Panc1 (cell line): ENCODE data around the gene ACTR6. TPM values are rescaled to one million over a fixed set of nuclear protein-coding genes. Genes with fewer than 3 reads are reported as not detected.

Experiments used
- ATAC-seq: fragments of 200-7000 bp; cut with Tn5 transposase; 2 replicates; pipeline ENCODE4 v1.9.1; 2020; ENCODE audit warnings: mild to moderate bottlenecking, moderate library complexity
- BruUV-seq: library from RNA; stranded (reverse); fragments of 400-500 nt; replicated peaks from 2 replicates; lab custom pipeline; 2021; lab: Mats Ljungman, UMichigan
- CTCF ChIA-PET: fragments of 300-600 bp; sonication (Branson Sonifier 250); formaldehyde crosslinking; loops from one replicate; lab custom pipeline; 2022; ENCODE audit warnings: antibody characterized with exemption; lab: Charles Lee
- POLR2A ChIA-PET: fragments of 300-600 bp; sonication (Branson Sonifier 250); formaldehyde crosslinking; loops from one replicate; lab custom pipeline; 2022; ENCODE audit warnings: antibody characterized with exemption; lab: Charles Lee
- DNase-seq: peaks from one replicate; pipeline ENCODE4 v3.0.0-alpha.2; 2010; ENCODE audit warnings: low read depth, low spot score
- H3K27ac ChIP-seq: 2 replicates; pipeline ENCODE4 v1.5.1; 2011; ENCODE audit warnings: mild to moderate bottlenecking, low read length, inconsistent platforms
- H3K27me3 ChIP-seq: fragments of 200-500 bp; sonication (Bioruptor generic); 2 replicates; pipeline ENCODE4 v1.6.0; 2014; ENCODE audit warnings: low read length, inconsistent platforms; ENCODE audit not compliant: control insufficient read depth, insufficient read depth
- H3K36me3 ChIP-seq: fragments of 200-500 bp; sonication (Bioruptor generic); 2 replicates; pipeline ENCODE4 v1.5.1; 2014; ENCODE audit warnings: inconsistent platforms, mild to moderate bottlenecking, low read length, moderate library complexity; ENCODE audit not compliant: control insufficient read depth, insufficient read depth
- H3K4me1 ChIP-seq: 2 replicates; pipeline ENCODE4 v1.5.1; 2011; ENCODE audit warnings: inconsistent platforms, mild to moderate bottlenecking, low read length, moderate library complexity; ENCODE audit not compliant: control insufficient read depth, insufficient read depth
- H3K4me3 ChIP-seq, 2 experiments: 2 replicates each; pipeline ENCODE4 v1.5.1; 2011 to 2012; ENCODE audit warnings: low read depth in 2 of 2, low read length in 2 of 2, mild to moderate bottlenecking in 2 of 2, inconsistent platforms in 1 of 2, moderate library complexity in 1 of 2
- H3K9me3 ChIP-seq: fragments of 200-500 bp; sonication (Bioruptor generic); 2 replicates; pipeline ENCODE4 v1.5.1; 2014; ENCODE audit warnings: low read depth, mild to moderate bottlenecking, inconsistent platforms, low read length, moderate library complexity; ENCODE audit not compliant: control insufficient read depth, insufficient read depth
- CTCF ChIP-seq: fragments of 450-650 bp; IDR thresholded peaks from 2 replicates; pipeline ENCODE4 v1.5.1; 2017; ENCODE audit warnings: mild to moderate bottlenecking
- POLR2AphosphoS5 ChIP-seq: IDR thresholded peaks from 2 replicates; pipeline ENCODE4 v1.6.1; 2012; ENCODE audit warnings: mild to moderate bottlenecking, low read depth, low read length, moderate library complexity
- SIN3A ChIP-seq: IDR thresholded peaks from 2 replicates; pipeline ENCODE4 v1.6.1; 2012; ENCODE audit warnings: low read depth, mild to moderate bottlenecking, low read length, moderate library complexity, borderline replicate concordance; ENCODE audit not compliant: insufficient read depth
- TCF7L2 ChIP-seq: IDR thresholded peaks from 2 replicates; pipeline ENCODE4 v1.6.1; 2011; ENCODE audit warnings: mild to moderate bottlenecking, low read depth, low read length, inconsistent platforms
- in situ Hi-C: cut with HindIII; loops from 2 replicates; pipeline ENCODE4 v1.10.0; 2016; ENCODE audit warnings: low sequenced_read_pairs, low pct_unique_long_range_greater_than_20kb
- intact Hi-C: fragments of 100-400 bp; cut with micrococcal nuclease; formaldehyde crosslinking; loops from one replicate; pipeline ENCODE4 v1.10.0; 2022; ENCODE audit not compliant: unreplicated experiment
- total RNA-seq: library from RNA; stranded (reverse); gene quantifications from one replicate; pipeline ENCODE4 v1.2.1, GENCODE V29; 2021; ENCODE audit not compliant: unreplicated experiment
- TF ChIP-seq, protein P1 (sequence below), 2 experiments: IDR thresholded peaks; 2 replicates each; pipeline ENCODE4 v1.6.1; 2011 to 2012; ENCODE audit warnings: low read depth in 2 of 2, control low read depth in 1 of 2, low read length in 1 of 2, mild to moderate bottlenecking in 1 of 2, moderate library complexity in 1 of 2; ENCODE audit not compliant: insufficient read depth in 1 of 2

ACTR6 gene
- total RNA-seq, 1 experiment from 2014 or later, result 21.2 TPM

GRCh38 chr12:100238801-100239200 is 38.2 kb downstream of the ACTR6 start:
- H3K36me3 ChIP-seq, result no peaks in the 10 kb centered on the region
- DNase-seq (no peak), ATAC-seq (no peak)
- peaks cover 9% of the 10 kb centered on the region for H3K4me1 ChIP-seq
- ChIA-PET CTCF (no interaction called here), POLR2A (no interaction called here)
- in situ Hi-C loops, result no loop called here
- no peaks in the 10 kb centered on the region for H3K9me3 ChIP-seq
- BruUV-seq, result no TSS peak
- H3K27me3 ChIP-seq, result no peaks in the 10 kb centered on the region
- H3K27ac ChIP-seq, result no peak overlapping the region
- H3K4me3 ChIP-seq, result no peak overlapping the region
- TF ChIP-seq SIN3A (no peak), POLR2AphosphoS5 (no peak), TCF7L2 (no peak), CTCF (no peak)
- TF ChIP-seq, protein P1, sequence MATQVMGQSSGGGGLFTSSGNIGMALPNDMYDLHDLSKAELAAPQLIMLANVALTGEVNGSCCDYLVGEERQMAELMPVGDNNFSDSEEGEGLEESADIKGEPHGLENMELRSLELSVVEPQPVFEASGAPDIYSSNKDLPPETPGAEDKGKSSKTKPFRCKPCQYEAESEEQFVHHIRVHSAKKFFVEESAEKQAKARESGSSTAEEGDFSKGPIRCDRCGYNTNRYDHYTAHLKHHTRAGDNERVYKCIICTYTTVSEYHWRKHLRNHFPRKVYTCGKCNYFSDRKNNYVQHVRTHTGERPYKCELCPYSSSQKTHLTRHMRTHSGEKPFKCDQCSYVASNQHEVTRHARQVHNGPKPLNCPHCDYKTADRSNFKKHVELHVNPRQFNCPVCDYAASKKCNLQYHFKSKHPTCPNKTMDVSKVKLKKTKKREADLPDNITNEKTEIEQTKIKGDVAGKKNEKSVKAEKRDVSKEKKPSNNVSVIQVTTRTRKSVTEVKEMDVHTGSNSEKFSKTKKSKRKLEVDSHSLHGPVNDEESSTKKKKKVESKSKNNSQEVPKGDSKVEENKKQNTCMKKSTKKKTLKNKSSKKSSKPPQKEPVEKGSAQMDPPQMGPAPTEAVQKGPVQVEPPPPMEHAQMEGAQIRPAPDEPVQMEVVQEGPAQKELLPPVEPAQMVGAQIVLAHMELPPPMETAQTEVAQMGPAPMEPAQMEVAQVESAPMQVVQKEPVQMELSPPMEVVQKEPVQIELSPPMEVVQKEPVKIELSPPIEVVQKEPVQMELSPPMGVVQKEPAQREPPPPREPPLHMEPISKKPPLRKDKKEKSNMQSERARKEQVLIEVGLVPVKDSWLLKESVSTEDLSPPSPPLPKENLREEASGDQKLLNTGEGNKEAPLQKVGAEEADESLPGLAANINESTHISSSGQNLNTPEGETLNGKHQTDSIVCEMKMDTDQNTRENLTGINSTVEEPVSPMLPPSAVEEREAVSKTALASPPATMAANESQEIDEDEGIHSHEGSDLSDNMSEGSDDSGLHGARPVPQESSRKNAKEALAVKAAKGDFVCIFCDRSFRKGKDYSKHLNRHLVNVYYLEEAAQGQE (IDR thresholded peaks at IDR 0.05; ENCODE audit: insufficient read depth in 1 of 2, low read depth in 2 of 2, low read length in 1 of 2), result no peak
- intact Hi-C loops, result loop anchor here (10.0 kb wide), 1 partner anchor 106 kb away; no protein-coding TSS in a partner anchor

DNA sequence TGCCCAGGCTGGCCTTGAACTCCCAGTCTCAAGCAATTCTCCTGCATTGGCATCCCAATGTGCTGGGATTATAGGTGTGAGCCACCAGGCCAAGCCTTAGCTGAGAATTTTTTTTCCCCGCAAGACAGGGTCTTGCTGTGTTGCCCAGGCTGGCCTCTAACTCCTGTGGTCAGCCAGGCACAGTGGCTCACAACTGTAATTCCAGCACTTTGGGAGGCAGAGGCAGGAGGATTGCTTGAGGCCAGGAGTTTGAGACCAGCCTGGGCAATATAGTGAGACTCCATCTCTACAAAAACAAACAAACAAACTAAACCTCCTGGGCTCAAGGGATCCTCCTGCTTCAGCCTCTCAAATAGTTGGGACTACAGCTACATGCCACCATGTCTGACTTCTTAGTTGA is 39.0 kb downstream of the ACTR6 start:
- CTCF ChIA-PET, result no interaction called here
- intact Hi-C loops, result loop anchor here (10.0 kb wide), 1 partner anchor 105 kb away; no protein-coding TSS in a partner anchor

More for the DNA sequence above, 39.0 kb downstream of the ACTR6 start:
- H3K4me1 ChIP-seq, result peaks cover under 1% of the 10 kb centered on the region; the same call in 1 of the 2 replicates
- TF ChIP-seq CTCF, result no peak
- no peak for TF ChIP-seq POLR2AphosphoS5
- TF ChIP-seq, protein P1 (IDR thresholded peaks at IDR 0.05; ENCODE audit: insufficient read depth in 1 of 2, low read depth in 2 of 2, low read length in 1 of 2), result no peak
- no peak for TF ChIP-seq SIN3A
- no peak for TF ChIP-seq TCF7L2
- H3K9me3 ChIP-seq, result no peaks in the 10 kb centered on the region
- no peaks in the 10 kb centered on the region for H3K27me3 ChIP-seq
- no peak overlapping the region for H3K27ac ChIP-seq
- no peak for ATAC-seq
- H3K36me3 ChIP-seq, result no peaks in the 10 kb centered on the region
- no peak overlapping the region for H3K4me3 ChIP-seq
- DNase-seq, result no peak
- POLR2A ChIA-PET, result no interaction called here
- in situ Hi-C loops, result no loop called here
- no TSS peak for BruUV-seq
